PC-3 (cell line): ENCODE measurements around the gene ARHGAP42.

Experiments
- EZH2 ChIP-seq: fragments of 300-600 bp; sonication (generic); IDR thresholded peaks from one replicate; pipeline ENCODE4 v1.6.1; 2017; ENCODE audit warnings: antibody characterized with exemption, mild to moderate bottlenecking, low read length; ENCODE audit not compliant: unreplicated experiment
- EZH2phosphoT487 ChIP-seq: fragments of 300-600 bp; sonication (generic); IDR thresholded peaks from 2 replicates; pipeline ENCODE4 v1.6.1; 2018; ENCODE audit warnings: mild to moderate bottlenecking, antibody characterized with exemption, low read length, borderline replicate concordance
- TF ChIP-seq, protein P1 (sequence below): fragments of 300-600 bp; sonication (generic); conservative IDR thresholded peaks from 2 replicates; pipeline ENCODE4 v1.5.1; 2017; ENCODE audit warnings: antibody characterized with exemption, low read depth, mild to moderate bottlenecking, low read length

- TF ChIP-seq, protein P1, sequence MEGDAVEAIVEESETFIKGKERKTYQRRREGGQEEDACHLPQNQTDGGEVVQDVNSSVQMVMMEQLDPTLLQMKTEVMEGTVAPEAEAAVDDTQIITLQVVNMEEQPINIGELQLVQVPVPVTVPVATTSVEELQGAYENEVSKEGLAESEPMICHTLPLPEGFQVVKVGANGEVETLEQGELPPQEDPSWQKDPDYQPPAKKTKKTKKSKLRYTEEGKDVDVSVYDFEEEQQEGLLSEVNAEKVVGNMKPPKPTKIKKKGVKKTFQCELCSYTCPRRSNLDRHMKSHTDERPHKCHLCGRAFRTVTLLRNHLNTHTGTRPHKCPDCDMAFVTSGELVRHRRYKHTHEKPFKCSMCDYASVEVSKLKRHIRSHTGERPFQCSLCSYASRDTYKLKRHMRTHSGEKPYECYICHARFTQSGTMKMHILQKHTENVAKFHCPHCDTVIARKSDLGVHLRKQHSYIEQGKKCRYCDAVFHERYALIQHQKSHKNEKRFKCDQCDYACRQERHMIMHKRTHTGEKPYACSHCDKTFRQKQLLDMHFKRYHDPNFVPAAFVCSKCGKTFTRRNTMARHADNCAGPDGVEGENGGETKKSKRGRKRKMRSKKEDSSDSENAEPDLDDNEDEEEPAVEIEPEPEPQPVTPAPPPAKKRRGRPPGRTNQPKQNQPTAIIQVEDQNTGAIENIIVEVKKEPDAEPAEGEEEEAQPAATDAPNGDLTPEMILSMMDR = no peak
- TF ChIP-seq EZH2 (no peak), EZH2phosphoT487 (no peak)
These were observed 125.4 kb downstream of the ARHGAP42 start for GRCh38 chr11:100812517-100812916.
